GM19467 (cell line): ENCODE measurements around the gene ZFAND3.
"Not testable (repeated sequence)": the region's sequence is repeated elsewhere in the genome, so short reads cannot be mapped to it uniquely, and the experiment has no call there.

Experiments
- ATAC-seq: cut with Tn5 transposase; IDR thresholded peaks from one replicate; pipeline ENCODE4 v1.9.1; 2021; ENCODE audit warnings: mild to moderate bottlenecking, moderate library complexity; ENCODE audit not compliant: unreplicated experiment

Gene ZFAND3

DNA sequence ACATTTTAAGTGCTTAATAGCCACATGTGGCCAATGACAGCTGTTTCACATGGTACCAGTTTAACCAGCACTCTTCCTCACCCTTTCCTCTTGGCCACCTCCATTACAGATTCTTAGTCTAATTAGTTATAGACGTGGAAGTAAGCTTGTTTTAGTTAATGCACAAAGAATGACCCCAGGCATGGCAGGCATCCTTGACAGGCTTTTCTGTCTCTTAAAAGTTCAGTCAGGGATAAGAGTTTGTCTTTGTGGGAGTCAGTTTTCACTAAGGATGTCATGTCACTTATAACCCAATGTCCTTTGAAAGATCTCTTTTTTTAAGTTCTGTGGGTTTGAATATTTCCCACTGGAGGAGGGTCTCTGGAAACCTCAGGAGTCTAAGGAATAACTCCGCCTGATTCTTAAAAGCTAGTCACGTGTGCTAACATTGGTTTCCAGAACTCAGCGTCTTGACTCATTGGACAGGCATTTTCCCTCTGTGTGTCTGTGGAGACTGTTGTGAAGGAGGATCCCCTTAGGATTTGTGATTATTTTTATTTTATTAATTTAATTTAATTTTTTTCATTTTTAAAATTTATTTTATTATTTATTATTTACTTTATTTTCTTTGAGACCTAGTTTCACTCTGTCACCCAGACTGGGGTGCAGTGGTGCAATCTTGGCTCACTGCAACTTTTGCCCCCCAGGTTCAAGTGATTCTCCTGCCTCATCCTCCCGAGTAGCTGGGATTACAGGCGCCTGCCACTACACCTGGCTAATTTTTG is 171.4 kb downstream of the ZFAND3 start:
- ATAC-seq, result no peak

GRCh38 chr6:37992749-37993148 is 173.2 kb downstream of the ZFAND3 start:
- ATAC-seq, result no peak

DNA sequence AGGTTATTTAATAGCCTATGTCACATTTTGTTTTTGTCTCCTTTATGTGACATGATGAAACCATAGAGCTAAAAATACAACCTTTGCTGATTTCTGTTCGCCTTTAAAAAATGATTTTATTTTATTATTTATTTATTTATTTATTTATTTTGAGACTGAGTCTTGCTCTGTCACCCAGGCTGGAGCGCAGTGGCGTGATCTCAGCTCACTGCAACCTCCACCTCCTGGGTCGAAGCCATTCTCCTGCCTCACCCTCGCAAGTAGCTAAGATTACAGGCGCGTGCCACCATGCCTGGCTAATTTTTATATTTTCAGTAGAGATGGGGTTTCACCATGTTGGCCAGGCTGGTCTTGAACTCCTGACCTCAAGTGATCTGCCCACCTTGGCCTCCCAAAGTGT is 173.7 kb downstream of the ZFAND3 start:
- ATAC-seq, result not testable (repeated sequence)

GRCh38 chr6:37993596-37993995 is 174.1 kb downstream of the ZFAND3 start:
- ATAC-seq, result no peak

DNA sequence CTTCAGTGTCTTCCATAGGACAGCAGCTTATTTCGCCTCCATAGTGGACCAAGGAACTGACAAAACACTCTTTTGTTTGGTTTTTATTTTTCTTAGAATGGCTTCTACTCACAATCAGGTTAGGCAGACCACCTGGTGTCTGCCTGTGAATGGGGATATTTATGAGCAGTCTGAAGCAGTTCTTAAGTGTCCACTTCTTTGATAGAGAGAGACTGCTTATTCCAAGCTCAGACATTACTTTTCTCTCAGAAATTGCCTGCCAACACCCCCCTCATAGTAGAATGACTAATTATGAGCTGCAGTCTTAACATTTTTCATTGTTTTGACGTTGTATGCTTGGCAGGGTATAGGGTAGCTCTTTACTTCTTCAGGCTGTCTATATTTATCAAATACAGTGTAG is 174.7 kb downstream of the ZFAND3 start:
- no peak for ATAC-seq

- ATAC-seq, result no peak
These were observed 178.8 kb downstream of the ZFAND3 start for GRCh38 chr6:37998366-37998765.

- ATAC-seq, result no peak
These were observed 181.9 kb downstream of the ZFAND3 start for GRCh38 chr6:38001386-38001785.

- ATAC-seq, result no peak
These were observed 185.4 kb downstream of the ZFAND3 start for GRCh38 chr6:38004908-38005307.

DNA sequence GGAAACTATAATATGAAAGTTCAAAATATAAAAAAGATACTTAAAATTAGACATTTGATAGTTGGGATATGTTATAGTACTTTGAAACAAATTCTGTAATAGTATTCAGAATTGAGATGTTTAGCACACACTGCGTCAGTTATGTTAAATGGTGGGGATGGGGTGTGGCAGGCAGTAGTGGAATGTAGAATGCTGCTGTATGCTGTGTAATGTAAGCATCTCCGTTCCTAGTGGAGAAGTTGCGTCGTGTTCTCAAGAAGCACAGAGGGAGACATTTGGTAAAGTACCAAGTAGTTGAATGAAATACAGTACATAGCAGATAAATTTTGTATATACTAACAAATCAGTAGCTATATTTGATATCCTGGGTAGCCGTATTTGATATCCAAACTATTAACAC is 192.4 kb downstream of the ZFAND3 start:
- ATAC-seq, result no peak

DNA sequence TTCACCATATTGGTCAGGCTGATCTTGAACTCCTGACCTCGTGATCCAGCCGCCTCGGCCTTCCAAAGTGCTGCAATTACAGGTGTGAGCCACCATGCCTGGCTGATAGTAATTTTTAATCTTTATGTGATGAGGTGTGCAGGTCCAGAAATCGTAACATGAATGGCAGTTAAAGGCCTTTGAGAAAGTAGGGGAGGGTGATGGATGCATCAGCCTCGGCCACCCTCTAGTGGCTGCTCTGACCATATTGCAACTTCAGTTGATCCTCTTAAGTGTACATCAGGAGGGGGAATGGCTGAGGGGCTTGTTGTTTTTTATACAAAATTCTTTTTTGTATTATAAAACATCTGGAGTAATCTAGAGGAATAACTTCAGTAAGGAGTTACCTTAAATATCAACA is 193.0 kb downstream of the ZFAND3 start:
- no peak for ATAC-seq

- ATAC-seq, result no peak
These were observed 195.8 kb downstream of the ZFAND3 start for GRCh38 chr6:38015341-38015740.

DNA sequence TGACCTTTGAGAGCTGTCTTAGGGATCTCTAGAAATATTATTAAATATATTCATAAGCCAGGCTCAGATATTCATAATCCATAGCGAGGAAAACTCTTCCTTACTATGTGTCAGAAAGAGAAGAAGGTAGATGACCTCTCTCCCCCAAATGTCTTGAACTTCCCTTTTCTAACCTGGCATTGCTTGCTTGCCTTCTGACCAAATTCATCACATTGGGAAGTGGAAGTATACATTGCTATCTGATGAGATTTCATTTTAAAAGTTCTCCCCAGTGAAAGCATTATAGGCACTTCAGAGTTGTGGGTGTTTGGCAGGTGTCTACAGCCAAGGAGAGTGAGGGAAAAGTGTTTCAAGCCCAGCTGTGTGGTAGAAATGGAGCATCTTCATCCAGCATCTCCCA is 197.3 kb downstream of the ZFAND3 start:
- no peak for ATAC-seq

- ATAC-seq, result no peak
These were observed 199.2 kb downstream of the ZFAND3 start for GRCh38 chr6:38018755-38019165.

DNA sequence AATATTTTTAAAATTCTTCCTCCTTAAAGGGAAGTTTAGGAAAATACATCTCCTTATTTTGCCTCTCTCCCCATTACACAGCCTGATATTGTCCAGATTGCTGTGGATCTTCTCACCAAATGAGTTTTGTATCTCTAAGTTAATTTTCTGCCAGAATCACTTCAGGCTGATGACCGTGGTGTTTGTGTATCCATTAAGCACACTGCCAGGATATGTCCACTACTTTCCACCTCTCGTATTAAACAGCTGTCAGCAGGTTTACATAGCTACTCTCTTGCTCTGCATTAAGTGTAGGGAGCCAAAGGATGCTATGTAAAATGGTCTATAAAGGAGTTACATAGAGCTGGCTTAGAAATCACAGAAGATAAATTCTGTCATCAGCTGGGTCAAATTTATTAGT is 201.1 kb downstream of the ZFAND3 start:
- no peak for ATAC-seq

GRCh38 chr6:38021029-38021428 is 201.5 kb downstream of the ZFAND3 start:
- ATAC-seq, result no peak

- ATAC-seq, result no peak
These were observed 202.0 kb downstream of the ZFAND3 start for GRCh38 chr6:38021571-38021970.

DNA sequence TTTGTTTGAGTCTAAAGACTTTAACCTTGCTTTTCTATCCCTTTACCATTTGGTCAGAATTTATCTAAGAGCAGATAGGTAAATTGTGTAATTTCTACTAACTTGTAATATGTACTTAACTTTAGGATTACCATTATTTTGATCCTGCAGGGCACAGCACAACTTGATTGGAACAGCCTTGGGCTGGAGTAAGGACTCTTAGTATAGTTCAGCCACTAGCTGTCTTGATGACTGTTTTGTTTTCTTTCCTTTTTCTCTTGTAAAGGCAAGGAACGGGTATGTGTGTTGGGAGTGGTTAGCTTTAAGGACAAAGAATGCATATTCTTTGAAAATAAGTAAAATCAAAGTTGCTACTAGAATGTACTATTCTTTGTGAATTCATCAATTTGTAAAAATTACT is 203.2 kb downstream of the ZFAND3 start:
- no peak for ATAC-seq

DNA sequence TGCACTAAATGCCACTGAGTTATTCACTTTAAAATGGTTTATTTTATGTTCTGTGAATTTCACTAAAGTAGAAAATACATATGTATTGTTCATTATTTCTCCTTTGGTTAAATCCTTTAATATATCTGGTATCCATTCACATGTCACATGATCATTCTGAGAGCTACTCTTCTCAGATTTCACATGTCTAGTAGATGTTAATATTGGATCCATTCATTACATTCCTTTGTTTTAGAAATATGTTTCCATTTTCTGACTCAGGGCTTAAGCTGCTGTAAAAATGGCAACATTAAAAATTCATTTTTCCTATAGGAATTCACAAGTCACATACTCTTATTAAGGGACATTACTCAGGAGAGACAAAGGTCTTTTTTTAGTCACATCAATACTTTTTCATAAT is 205.4 kb downstream of the ZFAND3 start:
- no peak for ATAC-seq

DNA sequence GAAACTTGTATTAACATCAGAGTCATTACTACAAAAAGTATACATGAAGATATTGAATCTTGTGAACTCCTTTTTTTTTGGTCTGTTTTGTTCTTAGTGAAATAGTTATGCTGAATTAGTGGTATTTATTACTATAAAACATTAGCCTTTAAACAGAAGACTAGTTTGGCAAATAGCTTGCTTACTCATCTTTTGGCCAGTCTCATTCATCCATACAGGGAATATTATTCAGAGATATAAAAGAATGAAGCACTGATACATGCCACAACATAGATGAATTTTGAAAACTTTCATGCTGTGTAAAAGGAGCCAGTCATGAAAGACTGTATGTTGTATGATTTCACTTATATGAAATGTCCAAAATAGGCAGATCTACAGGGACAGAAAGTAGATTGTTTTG is 205.9 kb downstream of the ZFAND3 start:
- no peak for ATAC-seq

- ATAC-seq, result no peak
These were observed 208.3 kb downstream of the ZFAND3 start for GRCh38 chr6:38027685-38028373.

DNA sequence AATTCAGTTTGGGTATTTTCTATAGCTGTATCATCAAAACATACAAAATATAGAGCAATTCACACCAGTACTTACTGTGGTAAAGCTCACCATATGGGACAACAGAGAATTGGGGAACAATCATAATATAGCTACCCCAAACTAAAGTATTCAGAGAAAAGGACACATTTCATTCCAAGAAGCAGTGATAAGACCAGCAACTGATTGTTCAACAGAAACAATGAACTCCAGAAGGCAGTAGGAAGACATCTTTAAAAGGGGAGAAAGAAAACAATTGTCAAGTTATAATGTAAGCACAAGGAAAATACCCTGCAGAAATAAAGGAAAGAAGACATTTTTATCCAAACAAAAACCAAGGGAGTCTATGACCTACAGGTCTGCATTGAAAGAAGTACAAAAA is 210.9 kb downstream of the ZFAND3 start:
- ATAC-seq, result no peak

DNA sequence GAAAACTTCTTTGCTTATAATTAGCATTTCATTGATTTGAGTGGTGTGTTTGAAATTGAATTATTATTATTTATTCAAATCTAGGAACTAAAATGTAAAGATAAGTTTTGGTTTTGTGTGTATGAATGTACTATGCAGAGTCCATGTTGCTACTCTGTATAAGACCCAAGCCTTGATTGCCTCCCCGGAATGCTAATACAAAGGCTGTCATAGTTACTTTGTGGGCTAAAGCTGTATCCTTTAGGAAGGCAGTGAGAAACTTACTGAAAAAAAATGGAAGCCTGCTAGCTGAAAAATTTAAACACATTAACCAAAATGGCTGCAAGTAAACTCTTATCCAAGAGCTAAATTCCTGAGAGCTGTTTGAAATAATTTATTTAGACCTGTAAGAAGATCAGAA is 213.3 kb downstream of the ZFAND3 start:
- no peak for ATAC-seq
